ENCODE measurements around the gene GDPD3.

GDPD3 gene

GRCh38 chr16:30063278-30063892 is 50.0 kb downstream of the GDPD3 start:
- DNase-seq (ENCODE audit: low spot score), result no peak
- no peak for TF ChIP-seq CTCF (IDR thresholded peaks at IDR 0.05)
- Histone ChIP-seq H3K4me3 (peak overlapping the region; percentile 80), H3K27ac (peak overlapping the region; percentile 99 to 100)

GRCh38 chr16:30060836-30061554 is 52.3 kb downstream of the GDPD3 start:
- H3K27ac ChIP-seq, result no peak overlapping the region
- no peak for TF ChIP-seq CTCF (IDR thresholded peaks at IDR 0.05)
- no peak for DNase-seq (ENCODE audit: low spot score)
- H3K4me3 ChIP-seq, result no peak overlapping the region

GRCh38 chr16:30060346-30060745 is 53.0 kb downstream of the GDPD3 start:
- Histone ChIP-seq H3K4me3 (no peak overlapping the region), H3K27ac (no peak overlapping the region)
- no peak for TF ChIP-seq CTCF (IDR thresholded peaks at IDR 0.05)
- DNase-seq (ENCODE audit: low spot score), result no peak

- H3K27ac ChIP-seq, result no peak overlapping the region
- H3K4me3 ChIP-seq, result no peak overlapping the region
These were observed 58.3 kb downstream of the GDPD3 start for GRCh38 chr16:30054959-30055553.

More at GRCh38 chr16:30054959-30055553, 58.3 kb downstream of the GDPD3 start:
- no peak for DNase-seq (ENCODE audit: low spot score)
- no peak for TF ChIP-seq CTCF (IDR thresholded peaks at IDR 0.05)

Data from coronary artery (tissue), 2 donors.